Muscle layer of colon (tissue), 2 donors: ENCODE data around the gene SMIM30.
"Not testable (repeated sequence)": the region's sequence is repeated elsewhere in the genome, so short reads cannot be mapped to it uniquely, and the experiment has no call there.

Experiments
- H3K27ac ChIP-seq: one replicate; pipeline ENCODE4 v1.7.0; 2013; ENCODE audit warnings: low read depth, mild to moderate bottlenecking, low read length, moderate library complexity
- H3K27me3 ChIP-seq, 2 donors: one replicate each; pipeline ENCODE4 v1.7.0; 2013; ENCODE audit warnings: low read length in 2 of 2, mild to moderate bottlenecking in 2 of 2; ENCODE audit not compliant: insufficient read depth in 2 of 2, control insufficient read depth in 1 of 2
- H3K36me3 ChIP-seq: one replicate; pipeline ENCODE4 v1.7.0; 2013; ENCODE audit warnings: mild to moderate bottlenecking, low read length; ENCODE audit not compliant: insufficient read depth
- H3K4me1 ChIP-seq: one replicate; pipeline ENCODE4 v1.7.0; 2013; ENCODE audit warnings: mild to moderate bottlenecking, low read length; ENCODE audit not compliant: insufficient read depth
- H3K4me3 ChIP-seq, 2 donors: one replicate each; pipeline ENCODE4 v1.7.0; 2013; ENCODE audit warnings: low read length in 2 of 2, low read depth in 1 of 2, mild to moderate bottlenecking in 1 of 2, moderate library complexity in 1 of 2
- H3K9ac ChIP-seq: one replicate; pipeline ENCODE4 v1.7.0; 2013; ENCODE audit warnings: low read length
- H3K9me3 ChIP-seq: one replicate; pipeline ENCODE4 v1.7.0; 2013; ENCODE audit warnings: mild to moderate bottlenecking, low read length
- donor health status: abdominal sarcoma.
- donor health status: Adenocarcinoma of cecum.

The SMIM30 gene

GRCh38 chr7:113118074-113118959 is at the start of gene SMIM30:
SMIM30 (minus strand) TSS chr7:113118554; CDS start chr7:113117578, 976 bp downstream.
- Histone ChIP-seq H3K9ac (peak within 1 kb of the TSS; percentile 18), H3K4me1 (no peaks in the 10 kb centered on the region)

GRCh38 chr7:113166176-113166575 is 47.8 kb upstream of the SMIM30 start:
- not testable (repeated sequence) for H3K36me3 ChIP-seq, H3K27me3 ChIP-seq, H3K4me3 ChIP-seq, H3K4me1 ChIP-seq, H3K27ac ChIP-seq, H3K9ac ChIP-seq, H3K9me3 ChIP-seq

More at GRCh38 chr7:113118074-113118959, at the start of gene SMIM30:
- Histone ChIP-seq H3K36me3 (peaks cover 10% of the 10 kb centered on the region), H3K27ac (peak within 1 kb of the TSS; percentile 69), H3K9me3 (no peaks in the 10 kb centered on the region), H3K4me3 (peak within 1 kb of the TSS; percentile 44 to 59), H3K27me3 (no peaks in the 10 kb centered on the region)

- Histone ChIP-seq H3K4me3 (no peak overlapping the region), H3K27me3 (no peaks in the 10 kb centered on the region), H3K9me3 (no peaks in the 10 kb centered on the region), H3K27ac (no peak overlapping the region), H3K36me3 (no peaks in the 10 kb centered on the region), H3K4me1 (no peaks in the 10 kb centered on the region), H3K9ac (no peak overlapping the region)
Observed at GRCh38 chr7:113161050-113161449, 42.7 kb upstream of the SMIM30 start.

DNA sequence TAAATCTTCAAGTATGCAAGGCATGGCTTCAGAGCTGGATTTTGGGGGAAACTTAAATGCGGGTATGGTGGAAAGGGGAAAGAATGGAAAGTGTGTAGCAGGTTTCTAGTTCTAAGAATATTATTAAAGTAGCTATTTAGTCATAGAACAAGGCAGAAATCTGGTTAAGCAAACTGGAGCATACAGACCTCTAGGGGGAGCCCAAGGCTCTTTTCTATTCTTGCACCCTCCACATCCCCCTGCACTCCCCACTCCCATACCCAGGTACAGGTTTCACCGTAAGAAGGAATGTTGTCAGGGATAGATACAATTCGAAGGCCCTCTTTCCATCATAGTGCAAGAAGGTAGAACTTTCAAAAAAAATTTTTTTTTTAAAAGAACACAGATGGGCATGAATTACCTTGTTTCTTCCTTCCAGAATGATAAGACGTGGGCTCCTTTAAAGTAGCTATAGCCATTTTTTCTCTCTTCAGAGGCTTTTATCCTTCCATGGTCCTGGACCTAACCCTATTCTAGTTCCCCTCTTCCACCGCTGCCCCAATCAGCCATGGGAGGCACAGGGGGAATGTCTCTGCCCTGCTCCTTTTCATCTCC is 41.5 kb upstream of the SMIM30 start:
- no peak overlapping the region for H3K9ac ChIP-seq

GRCh38 chr7:113158756-113159155 is 40.4 kb upstream of the SMIM30 start:
- no peak overlapping the region for H3K9ac ChIP-seq
- H3K9me3 ChIP-seq: no peaks in the 10 kb centered on the region
- H3K4me1 ChIP-seq: no peaks in the 10 kb centered on the region
- H3K27me3 ChIP-seq: no peaks in the 10 kb centered on the region
- H3K27ac ChIP-seq: no peak overlapping the region
- H3K4me3 ChIP-seq: no peak overlapping the region
- H3K36me3 ChIP-seq: no peaks in the 10 kb centered on the region

More for the DNA sequence above, 41.5 kb upstream of the SMIM30 start:
- no peaks in the 10 kb centered on the region for H3K27me3 ChIP-seq
- H3K4me1 ChIP-seq: no peaks in the 10 kb centered on the region
- no peak overlapping the region for H3K4me3 ChIP-seq
- H3K36me3 ChIP-seq: no peaks in the 10 kb centered on the region
- no peak overlapping the region for H3K27ac ChIP-seq
- H3K9me3 ChIP-seq: no peaks in the 10 kb centered on the region

GRCh38 chr7:113154117-113154516 is 35.8 kb upstream of the SMIM30 start:
- no peak overlapping the region for H3K27ac ChIP-seq
- H3K4me1 ChIP-seq: no peaks in the 10 kb centered on the region
- no peaks in the 10 kb centered on the region for H3K27me3 ChIP-seq
- no peak overlapping the region for H3K9ac ChIP-seq
- H3K4me3 ChIP-seq: no peak overlapping the region
- no peaks in the 10 kb centered on the region for H3K36me3 ChIP-seq
- H3K9me3 ChIP-seq: no peaks in the 10 kb centered on the region

GRCh38 chr7:113144817-113145216 is 26.5 kb upstream of the SMIM30 start:
- Histone ChIP-seq H3K4me1 (no peaks in the 10 kb centered on the region), H3K36me3 (no peaks in the 10 kb centered on the region), H3K9ac (no peak overlapping the region), H3K27ac (no peak overlapping the region), H3K9me3 (no peaks in the 10 kb centered on the region), H3K4me3 (no peak overlapping the region), H3K27me3 (no peaks in the 10 kb centered on the region)

DNA sequence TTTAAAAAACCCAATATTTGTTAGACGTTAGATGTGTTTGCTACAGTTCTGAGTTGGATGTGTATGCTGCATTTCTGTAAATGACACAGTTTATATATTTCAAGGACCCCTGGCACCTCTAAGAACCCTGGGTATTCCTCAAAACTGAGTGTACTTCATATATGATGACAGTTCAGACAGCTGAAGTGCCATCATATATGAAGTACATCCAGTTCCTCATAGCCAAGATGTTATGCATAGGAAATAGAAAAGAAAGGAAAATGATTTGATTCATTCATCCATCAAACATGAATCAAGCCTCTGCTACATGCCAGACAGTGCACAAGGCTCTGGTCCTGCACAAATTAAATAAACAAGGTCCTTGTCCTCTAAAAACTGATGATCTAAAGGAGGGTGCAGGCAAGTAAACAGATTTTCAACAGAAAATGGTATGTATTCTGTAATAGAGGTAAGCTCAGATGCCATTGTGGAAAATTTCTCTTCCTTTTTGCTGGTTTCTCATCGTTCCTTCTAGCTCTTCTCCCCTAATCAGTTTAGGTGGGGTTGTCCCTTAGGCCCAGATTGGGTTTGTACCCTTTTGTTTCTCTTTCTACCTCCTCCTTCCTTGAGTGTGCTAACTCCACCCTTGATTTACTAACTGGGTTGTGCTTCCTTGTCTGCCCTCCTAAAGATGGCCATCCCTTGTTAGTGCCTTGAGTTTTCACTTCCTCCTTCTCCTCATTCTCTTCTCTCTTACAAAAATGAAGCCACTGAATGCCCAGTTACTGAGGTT is 25.3 kb upstream of the SMIM30 start:
- Histone ChIP-seq H3K4me1 (no peaks in the 10 kb centered on the region), H3K36me3 (no peaks in the 10 kb centered on the region)

DNA sequence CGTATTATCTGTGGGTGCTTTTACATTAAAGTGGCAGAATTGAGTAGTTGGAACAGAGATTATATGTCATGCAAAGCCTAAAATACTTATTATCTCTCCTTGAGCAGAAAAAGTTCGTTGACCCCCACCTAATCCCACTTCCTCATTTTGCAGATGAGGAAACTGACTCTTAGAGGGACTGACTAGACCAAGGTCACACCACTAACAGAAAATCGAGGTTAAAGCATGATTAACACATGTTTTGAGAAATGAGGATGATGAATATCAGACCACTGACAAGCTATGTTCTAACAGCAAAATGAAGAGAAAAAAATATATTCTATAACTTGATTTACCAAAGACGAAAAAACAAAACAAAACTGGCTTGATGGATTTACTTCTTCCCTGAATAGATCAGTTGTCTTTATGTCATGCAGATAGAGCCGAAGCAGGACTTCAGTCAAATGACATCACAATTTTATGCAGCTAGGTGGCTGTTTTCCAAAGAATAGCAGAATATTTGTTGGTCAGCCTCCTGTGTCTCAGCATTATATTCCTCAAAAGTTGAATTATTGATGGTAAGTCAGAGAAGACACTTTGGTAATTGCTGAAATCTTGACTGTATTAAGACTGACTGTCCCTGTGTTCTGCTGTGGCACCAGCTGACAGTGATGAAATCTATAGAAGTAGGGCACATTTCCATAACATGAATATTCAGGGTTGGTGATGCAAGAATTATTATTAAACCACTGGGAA is 24.2 kb upstream of the SMIM30 start:
- Histone ChIP-seq H3K27ac (no peak overlapping the region), H3K36me3 (no peaks in the 10 kb centered on the region), H3K27me3 (no peaks in the 10 kb centered on the region), H3K4me3 (no peak overlapping the region), H3K9ac (no peak overlapping the region), H3K4me1 (no peaks in the 10 kb centered on the region), H3K9me3 (no peaks in the 10 kb centered on the region)

More for the DNA sequence above, 25.3 kb upstream of the SMIM30 start:
- Histone ChIP-seq H3K9me3 (no peaks in the 10 kb centered on the region), H3K9ac (no peak overlapping the region), H3K27ac (no peak overlapping the region), H3K4me3 (no peak overlapping the region), H3K27me3 (no peaks in the 10 kb centered on the region)

DNA sequence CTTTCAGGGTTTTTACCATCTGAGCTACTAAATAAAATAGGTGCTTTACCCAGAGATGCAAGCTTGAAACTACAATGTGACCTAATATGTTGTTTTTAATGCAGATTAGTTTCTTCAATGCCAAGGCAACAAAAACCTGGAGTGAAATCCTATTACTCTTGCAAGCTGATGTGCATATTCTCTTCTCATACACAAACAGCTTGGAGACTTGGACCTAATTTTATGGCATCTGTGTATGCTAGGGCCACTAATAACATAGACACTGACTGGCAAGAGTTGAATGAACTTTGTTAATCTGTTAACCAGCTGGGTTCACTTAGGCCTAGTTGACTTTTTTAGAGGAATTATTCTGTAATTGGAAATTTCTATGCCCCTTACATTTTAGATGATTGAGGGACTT is 23.4 kb upstream of the SMIM30 start:
- Histone ChIP-seq H3K4me3 (no peak overlapping the region), H3K9me3 (no peaks in the 10 kb centered on the region), H3K4me1 (no peaks in the 10 kb centered on the region), H3K36me3 (no peaks in the 10 kb centered on the region), H3K27ac (no peak overlapping the region), H3K27me3 (no peaks in the 10 kb centered on the region), H3K9ac (no peak overlapping the region)

DNA sequence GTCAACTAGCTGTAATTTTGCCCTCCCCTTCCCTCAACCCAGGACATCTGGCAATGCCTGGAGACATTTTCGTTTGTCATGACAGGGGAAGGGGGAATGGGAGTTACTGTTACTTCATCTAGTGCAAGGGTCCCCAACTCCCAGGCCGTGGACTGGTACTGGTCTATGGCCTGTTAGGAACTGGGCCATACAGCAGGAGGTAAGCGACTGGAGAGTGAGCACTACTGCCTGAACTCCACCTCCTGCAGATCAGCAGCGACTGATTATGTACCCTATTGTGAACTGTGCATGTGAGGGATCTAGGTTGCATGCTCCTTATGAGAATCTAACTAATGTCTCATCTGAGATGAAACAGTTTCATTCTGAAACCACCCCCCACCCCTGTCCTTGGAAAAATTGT is 22.6 kb upstream of the SMIM30 start:
- Histone ChIP-seq H3K4me1 (no peaks in the 10 kb centered on the region), H3K36me3 (no peaks in the 10 kb centered on the region), H3K9me3 (no peaks in the 10 kb centered on the region), H3K27ac (no peak overlapping the region), H3K27me3 (no peaks in the 10 kb centered on the region), H3K4me3 (no peak overlapping the region), H3K9ac (no peak overlapping the region)
